HCT116 (cell line): ENCODE results near the gene ARSJ. TPM values are rescaled to one million over a fixed set of nuclear protein-coding genes. Genes with fewer than 3 reads are reported as not detected.

Experiments
- ATAC-seq: fragments of 200-7000 bp; cut with Tn5 transposase; 2 replicates; pipeline ENCODE4 v1.9.1; 2020; ENCODE audit warnings: mild to moderate bottlenecking, moderate library complexity
- BruUV-seq: library from RNA; stranded (reverse); fragments of 400-500 nt; replicated peaks from 2 replicates; lab custom pipeline; 2021; lab: Mats Ljungman, UMichigan
- CTCF ChIA-PET: fragments of 300-600 bp; sonication (Branson Sonifier 250); formaldehyde crosslinking; loops from one replicate; lab custom pipeline; 2021; ENCODE audit warnings: antibody characterized with exemption; lab: Charles Lee
- POLR2A ChIA-PET: fragments of 300-600, 350-600 bp; sonication (Branson Sonifier 250); formaldehyde crosslinking; loops from one replicate; lab custom pipeline; 2021; ENCODE audit warnings: antibody characterized with exemption; lab: Charles Lee
- RAD21 ChIA-PET, 2 experiments: fragments of 300-600 bp; sonication (Branson Sonifier 250); formaldehyde crosslinking; loops; one replicate each; lab custom pipeline; 2023; ENCODE audit warnings: low total read pairs in 2 of 2; ENCODE audit not compliant: uncharacterized antibody in 2 of 2, unreplicated experiment in 2 of 2, low non-redundant PET in 1 of 2; lab: Charles Lee
- DNase-seq: peaks from one replicate; pipeline ENCODE4 v3.0.0-alpha.2; 2010; ENCODE audit warnings: low read depth, low spot score
- H2AFZ ChIP-seq: fragments of 200-600 bp; shearing (Covaris generic), sonication (generic); 2 replicates; pipeline ENCODE4 v1.6.1; 2017; ENCODE audit warnings: low read depth, mixed run types, mixed read lengths, antibody characterized with exemption, low read length; ENCODE audit not compliant: poor library complexity, severe bottlenecking
- H3K27ac ChIP-seq: 2 replicates; pipeline ENCODE4 v1.5.1; 2012; ENCODE audit warnings: low read depth, low read length
- H3K27me3 ChIP-seq: fragments of 200-600 bp; sonication (generic); 2 replicates; pipeline ENCODE4 v1.6.1; 2016; ENCODE audit warnings: mixed run types, low read length, mixed read lengths; ENCODE audit not compliant: insufficient read depth
- H3K36me3 ChIP-seq, 2 experiments: fragments of 200-500 bp in 1 of 2; fragments of 200-600 bp in 1 of 2; sonication (Bioruptor generic) in 1 of 2; sonication (generic) in 1 of 2; 2 replicates each; pipeline versions ENCODE4 v1.5.1 to v1.6.1; 2014 to 2016; ENCODE audit warnings: low read length in 2 of 2, inconsistent platforms in 1 of 2, mixed read lengths in 1 of 2, mixed run types in 1 of 2; ENCODE audit not compliant: insufficient read depth in 2 of 2, control insufficient read depth in 1 of 2
- H3K4me1 ChIP-seq, 2 experiments: fragments of 200-600 bp in 1 of 2; sonication (generic) in 1 of 2; 2 replicates each; pipeline versions ENCODE4 v1.5.1 to v1.6.1; 2012 to 2017; ENCODE audit warnings: low read length in 2 of 2, inconsistent platforms in 1 of 2, mild to moderate bottlenecking in 1 of 2, mixed read lengths in 1 of 2, mixed run types in 1 of 2, moderate library complexity in 1 of 2; ENCODE audit not compliant: insufficient read depth in 2 of 2, control insufficient read depth in 1 of 2
- H3K4me2 ChIP-seq: fragments of 200-600 bp; sonication (generic); 2 replicates; pipeline ENCODE4 v1.6.1; 2017; ENCODE audit warnings: mixed run types, low read length, mixed read lengths
- H3K4me3 ChIP-seq, 2 experiments: fragments of 200-600 bp in 1 of 2; sonication (generic) in 1 of 2; replicated peaks in 1 of 2; 2 replicates each; pipeline ENCODE4 v1.5.1; 2011 to 2016; ENCODE audit warnings: low read length in 2 of 2, control low read depth in 1 of 2, low read depth in 1 of 2, mild to moderate bottlenecking in 1 of 2, mixed read lengths in 1 of 2, mixed run types in 1 of 2
- H3K79me2 ChIP-seq: fragments of 200-600 bp; sonication (generic); 2 replicates; pipeline ENCODE4 v1.6.1; 2017; ENCODE audit warnings: mild to moderate bottlenecking, mixed run types, low read length, moderate library complexity, mixed read lengths; ENCODE audit not compliant: insufficient read depth
- H3K9ac ChIP-seq: fragments of 200-600 bp; sonication (generic); 2 replicates; pipeline ENCODE4 v1.6.1; 2016; ENCODE audit warnings: low read length, mixed read lengths
- H3K9me2 ChIP-seq: fragments of 200-600 bp; sonication (generic), shearing (Covaris generic); 2 replicates; pipeline ENCODE4 v1.6.1; 2017; ENCODE audit warnings: mixed run types, mild to moderate bottlenecking, moderate library complexity; ENCODE audit not compliant: insufficient read depth
- H3K9me3 ChIP-seq, 2 experiments: fragments of 200-500 bp in 1 of 2; fragments of 200-600 bp in 1 of 2; sonication (Bioruptor generic) in 1 of 2; sonication (generic) in 1 of 2; 2 replicates each; pipeline ENCODE4 v1.6.1; 2014 to 2017; ENCODE audit warnings: low read length in 2 of 2, mixed read lengths in 2 of 2, inconsistent platforms in 1 of 2, low read depth in 1 of 2, mild to moderate bottlenecking in 1 of 2, mixed run types in 1 of 2, moderate library complexity in 1 of 2; ENCODE audit not compliant: control insufficient read depth in 1 of 2, insufficient read depth in 1 of 2
- H4K20me1 ChIP-seq: fragments of 200-600 bp; sonication (generic), shearing (Covaris generic); 2 replicates; pipeline ENCODE4 v1.6.1; 2017; ENCODE audit warnings: mixed run types, mild to moderate bottlenecking, moderate library complexity; ENCODE audit not compliant: insufficient read depth
- ATF3 ChIP-seq: IDR thresholded peaks from 2 replicates; pipeline ENCODE4 v1.6.1; 2012
- REST ChIP-seq: IDR thresholded peaks from 2 replicates; pipeline ENCODE4 v1.6.1; 2012; ENCODE audit warnings: low read depth
- intact Hi-C: fragments of 100-400 bp; cut with micrococcal nuclease; formaldehyde crosslinking; loops from 2 replicates; pipeline ENCODE4 v1.10.0; 2022
- total RNA-seq: library from RNA; stranded (reverse); gene quantifications from one replicate; pipeline ENCODE4 v1.2.1, GENCODE V29; 2021; ENCODE audit not compliant: unreplicated experiment
- TF ChIP-seq, protein P1 (sequence below), 3 experiments: fragments of 200-600 bp in 1 of 3; sonication (generic) in 1 of 3; IDR thresholded peaks in 2 of 3; conservative IDR thresholded peaks in 1 of 3; 2 replicates each; pipeline ENCODE4 v1.5.1; 2012 to 2017; ENCODE audit warnings: low read depth in 2 of 3, low read length in 2 of 3, antibody characterized with exemption in 1 of 3, borderline replicate concordance in 1 of 3, control low read depth in 1 of 3, mild to moderate bottlenecking in 1 of 3, mixed read lengths in 1 of 3, mixed run types in 1 of 3, moderate library complexity in 1 of 3; ENCODE audit not compliant: insufficient read depth in 1 of 3
- TF ChIP-seq, protein P2 (sequence below): IDR thresholded peaks from 2 replicates; pipeline ENCODE4 v1.6.1; 2011; ENCODE audit warnings: mild to moderate bottlenecking, low read length, moderate library complexity; ENCODE audit not compliant: insufficient replicate concordance; ENCODE audit errors: extremely low read depth

The ARSJ gene
- total RNA-seq, 1 experiment from 2014 or later, result 2.3 TPM

DNA sequence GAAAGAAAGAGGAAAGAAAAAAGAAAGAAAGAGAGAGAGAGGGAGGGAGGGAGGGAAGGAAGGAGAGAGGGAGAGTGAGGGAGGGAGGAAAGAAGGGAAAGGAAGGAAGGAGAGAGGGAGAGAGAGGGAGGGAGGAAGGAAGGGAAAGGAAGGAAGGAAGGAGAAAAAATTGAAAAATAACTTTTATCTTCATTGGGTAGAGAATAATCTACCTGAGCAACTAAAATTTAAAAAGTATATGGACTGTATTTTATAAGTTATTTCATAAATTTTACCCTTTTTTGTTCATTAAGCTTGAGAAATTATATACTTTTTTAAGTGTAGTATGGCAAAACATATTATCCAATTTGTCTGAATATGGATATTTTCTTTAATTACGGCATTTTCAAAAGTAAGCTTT is 32.0 kb downstream of the ARSJ start:
- ATAC-seq (no peak), DNase-seq (no peak)
- Histone ChIP-seq H3K4me3 (no peak overlapping the region), H3K4me2 (no peak overlapping the region), H3K4me1 (peaks cover 0 to 10% of the 10 kb centered on the region in 2 experiments; a peak in 2 of 4 replicates), H3K27me3 (no peaks in the 10 kb centered on the region), H4K20me1 (no peaks in the 10 kb centered on the region), H3K36me3 (no peaks in the 10 kb centered on the region), H3K9me3 (no peaks in the 10 kb centered on the region), H2AFZ (no peak overlapping the region), H3K27ac (no peak overlapping the region), H3K9me2 (no peaks in the 10 kb centered on the region), H3K9ac (no peak overlapping the region), H3K79me2 (no peaks in the 10 kb centered on the region)
- ChIA-PET POLR2A (no interaction called here), CTCF (interaction anchor here (0.7 kb wide), 1 partner anchor 26 kb away, joined by 6 read pairs; no protein-coding TSS in a partner anchor), RAD21 (no interaction called here)
- BruUV-seq, result no TSS peak
- intact Hi-C loops, result no loop called here
- TF ChIP-seq, protein P1, sequence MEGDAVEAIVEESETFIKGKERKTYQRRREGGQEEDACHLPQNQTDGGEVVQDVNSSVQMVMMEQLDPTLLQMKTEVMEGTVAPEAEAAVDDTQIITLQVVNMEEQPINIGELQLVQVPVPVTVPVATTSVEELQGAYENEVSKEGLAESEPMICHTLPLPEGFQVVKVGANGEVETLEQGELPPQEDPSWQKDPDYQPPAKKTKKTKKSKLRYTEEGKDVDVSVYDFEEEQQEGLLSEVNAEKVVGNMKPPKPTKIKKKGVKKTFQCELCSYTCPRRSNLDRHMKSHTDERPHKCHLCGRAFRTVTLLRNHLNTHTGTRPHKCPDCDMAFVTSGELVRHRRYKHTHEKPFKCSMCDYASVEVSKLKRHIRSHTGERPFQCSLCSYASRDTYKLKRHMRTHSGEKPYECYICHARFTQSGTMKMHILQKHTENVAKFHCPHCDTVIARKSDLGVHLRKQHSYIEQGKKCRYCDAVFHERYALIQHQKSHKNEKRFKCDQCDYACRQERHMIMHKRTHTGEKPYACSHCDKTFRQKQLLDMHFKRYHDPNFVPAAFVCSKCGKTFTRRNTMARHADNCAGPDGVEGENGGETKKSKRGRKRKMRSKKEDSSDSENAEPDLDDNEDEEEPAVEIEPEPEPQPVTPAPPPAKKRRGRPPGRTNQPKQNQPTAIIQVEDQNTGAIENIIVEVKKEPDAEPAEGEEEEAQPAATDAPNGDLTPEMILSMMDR (IDR thresholded peaks at IDR 0.05 in 2 of 3, conservative IDR thresholded peaks at IDR 0.05 in 1 of 3; ENCODE audit: borderline replicate concordance in 1 of 3, insufficient read depth in 1 of 3, low read depth in 2 of 3, low read length in 2 of 3), result no peak
- TF ChIP-seq, protein P2, sequence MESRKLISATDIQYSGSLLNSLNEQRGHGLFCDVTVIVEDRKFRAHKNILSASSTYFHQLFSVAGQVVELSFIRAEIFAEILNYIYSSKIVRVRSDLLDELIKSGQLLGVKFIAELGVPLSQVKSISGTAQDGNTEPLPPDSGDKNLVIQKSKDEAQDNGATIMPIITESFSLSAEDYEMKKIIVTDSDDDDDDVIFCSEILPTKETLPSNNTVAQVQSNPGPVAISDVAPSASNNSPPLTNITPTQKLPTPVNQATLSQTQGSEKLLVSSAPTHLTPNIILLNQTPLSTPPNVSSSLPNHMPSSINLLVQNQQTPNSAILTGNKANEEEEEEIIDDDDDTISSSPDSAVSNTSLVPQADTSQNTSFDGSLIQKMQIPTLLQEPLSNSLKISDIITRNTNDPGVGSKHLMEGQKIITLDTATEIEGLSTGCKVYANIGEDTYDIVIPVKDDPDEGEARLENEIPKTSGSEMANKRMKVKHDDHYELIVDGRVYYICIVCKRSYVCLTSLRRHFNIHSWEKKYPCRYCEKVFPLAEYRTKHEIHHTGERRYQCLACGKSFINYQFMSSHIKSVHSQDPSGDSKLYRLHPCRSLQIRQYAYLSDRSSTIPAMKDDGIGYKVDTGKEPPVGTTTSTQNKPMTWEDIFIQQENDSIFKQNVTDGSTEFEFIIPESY, result no peak
- TF ChIP-seq REST (no peak), ATF3 (no peak)
